Right lobe of liver (tissue), 6 donors: Measurements from ENCODE around the gene ESRRB. TPM values are rescaled to one million over a fixed set of nuclear protein-coding genes. Genes with fewer than 3 reads are reported as not detected.

Source experiments
- ATAC-seq, 4 donors: fragments of 200-7000 bp; cut with Tn5 transposase; one replicate each; pipeline ENCODE4 v1.9.1; 2020; ENCODE audit warnings: mild to moderate bottlenecking in 4 of 4, moderate library complexity in 4 of 4
- DNase-seq, 3 donors: peaks; one replicate each; pipeline ENCODE4 v3.0.0-alpha.2; 2020
- H3K27ac ChIP-seq, 3 donors: fragments of 200-600 bp; one replicate each; pipeline ENCODE4 v1.8.0; 2022
- H3K27me3 ChIP-seq, 2 donors: fragments of 200-600 bp; one replicate each; pipeline ENCODE4 v1.8.0; 2022
- H3K36me3 ChIP-seq, 4 donors: fragments of 200-600 bp; sonication (generic) in 1 of 4; one replicate each; pipeline versions ENCODE4 v1.5.1 to v1.8.0; 2017 to 2022; ENCODE audit warnings: control low read depth in 1 of 4
- H3K4me1 ChIP-seq, 4 donors: fragments of 200-600 bp; sonication (generic) in 1 of 4; one replicate each; pipeline versions ENCODE4 v1.5.1 to v1.8.0; 2017 to 2022; ENCODE audit warnings: control low read depth in 1 of 4
- H3K4me3 ChIP-seq, 3 donors: fragments of 200-600 bp; one replicate each; pipeline ENCODE4 v1.8.0; 2022
- H3K9me3 ChIP-seq, 4 donors: fragments of 200-600 bp; sonication (generic) in 1 of 4; one replicate each; pipeline versions ENCODE4 v1.5.1 to v1.8.0; 2017 to 2022; ENCODE audit warnings: control low read depth in 1 of 4
- POLR2A ChIP-seq: fragments of 450-650 bp; IDR thresholded peaks from one replicate; pipeline ENCODE4 v1.6.1; 2017; ENCODE audit warnings: antibody characterized with exemption, mild to moderate bottlenecking
- WGBS: methylation state at CpG from one replicate; pipeline ENCODE4 v1.1.6; 2018; ENCODE audit warnings: low coverage, low lambda C conversion rate; ENCODE audit not compliant: insufficient coverage; ENCODE audit errors: missing lambda C conversion rate; 5-methylcytosine and 5-hydroxymethylcytosine counted together
- intact Hi-C, 2 donors: fragments of 100-400 bp; cut with DNase I; formaldehyde crosslinking; loops; one replicate each; pipeline versions ENCODE4 v1.11.2 to v1.14.1; 2022
- total RNA-seq, 6 experiments: library from RNA; depleted of rRNA in 2 of 6; stranded (reverse); fragments of >200 nt in 2 of 6; fragmentation: NEBNext Ultra II Directional in 3 of 6; extraction: Animal tissue kit (Norgen Biotek cat#: 25700) in 3 of 6; gene quantifications; one replicate each; pipeline versions ENCODE4 v1.1.0 to v1.2.4, GENCODE V29; 2016 to 2023
- TF ChIP-seq, protein P1 (sequence below), 4 donors: fragments of 200-600 bp in 3 of 4; fragments of 450-650 bp in 1 of 4; IDR thresholded peaks; one replicate each; pipeline versions ENCODE4 v1.5.1 to v1.8.0; 2016 to 2022; ENCODE audit warnings: antibody characterized with exemption in 4 of 4, mild to moderate bottlenecking in 2 of 4
- donor health status: DM: no; HTN: yes; CAD: no.
- donor health status: DM: no; HTN: no; CAD: no.
- donor health status: DM: no; HTN: no; CAD: no.
- donor health status: DM: no; HTN: yes; CAD: no.
- donor health status: DM: no; HTN: yes; CAD: no.

ESRRB gene
- total RNA-seq, 6 experiments from 2014 or later: 0.16 to 0.26 (median 0.17) TPM; not detected in 3

DNA sequence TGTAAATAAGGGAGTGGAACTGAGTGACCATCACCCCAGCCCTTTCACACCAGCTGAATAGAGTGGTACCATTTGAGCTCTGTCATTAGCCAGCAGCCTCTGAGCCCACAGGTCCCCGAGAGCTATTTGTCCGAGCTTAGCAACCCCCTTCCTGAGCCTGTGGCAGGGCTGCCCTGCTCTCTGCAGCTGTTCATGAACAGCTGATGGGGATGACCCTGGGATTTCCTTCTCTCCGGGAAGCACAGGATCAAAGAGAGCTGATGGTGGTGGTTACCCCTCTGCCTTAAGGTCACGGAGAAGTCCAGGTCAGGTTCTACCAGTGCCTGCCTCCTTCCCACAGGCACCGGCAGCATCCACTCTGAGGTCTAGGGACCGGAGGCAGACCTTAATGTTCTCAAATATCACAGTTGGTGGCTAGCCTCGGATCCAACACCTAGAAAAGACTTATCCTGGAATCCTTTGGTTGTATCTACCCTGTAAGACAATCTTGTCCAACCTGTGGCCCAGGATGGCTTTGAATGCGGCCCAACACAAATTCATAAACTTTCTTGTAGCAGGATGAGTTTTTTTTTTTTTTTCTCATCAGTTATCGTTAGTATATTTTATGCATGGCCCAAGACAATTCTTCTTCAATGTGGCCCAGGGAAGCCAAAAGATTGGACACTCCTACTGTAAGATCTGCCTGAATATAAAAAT, 81.1 kb downstream of the ESRRB start:
- H3K36me3 ChIP-seq: no peaks in the 10 kb centered on the region
- intact Hi-C loops: no loop called here
- H3K27me3 ChIP-seq: no peaks in the 10 kb centered on the region
- H3K27ac ChIP-seq: no peak overlapping the region
- TF ChIP-seq, protein P1, sequence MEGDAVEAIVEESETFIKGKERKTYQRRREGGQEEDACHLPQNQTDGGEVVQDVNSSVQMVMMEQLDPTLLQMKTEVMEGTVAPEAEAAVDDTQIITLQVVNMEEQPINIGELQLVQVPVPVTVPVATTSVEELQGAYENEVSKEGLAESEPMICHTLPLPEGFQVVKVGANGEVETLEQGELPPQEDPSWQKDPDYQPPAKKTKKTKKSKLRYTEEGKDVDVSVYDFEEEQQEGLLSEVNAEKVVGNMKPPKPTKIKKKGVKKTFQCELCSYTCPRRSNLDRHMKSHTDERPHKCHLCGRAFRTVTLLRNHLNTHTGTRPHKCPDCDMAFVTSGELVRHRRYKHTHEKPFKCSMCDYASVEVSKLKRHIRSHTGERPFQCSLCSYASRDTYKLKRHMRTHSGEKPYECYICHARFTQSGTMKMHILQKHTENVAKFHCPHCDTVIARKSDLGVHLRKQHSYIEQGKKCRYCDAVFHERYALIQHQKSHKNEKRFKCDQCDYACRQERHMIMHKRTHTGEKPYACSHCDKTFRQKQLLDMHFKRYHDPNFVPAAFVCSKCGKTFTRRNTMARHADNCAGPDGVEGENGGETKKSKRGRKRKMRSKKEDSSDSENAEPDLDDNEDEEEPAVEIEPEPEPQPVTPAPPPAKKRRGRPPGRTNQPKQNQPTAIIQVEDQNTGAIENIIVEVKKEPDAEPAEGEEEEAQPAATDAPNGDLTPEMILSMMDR (IDR thresholded peaks at IDR 0.05): no peak
- TF ChIP-seq POLR2A: no peak
- WGBS: 72% methylated on average over 2 of the region's 9 CpGs
- no peaks in the 10 kb centered on the region for H3K4me1 ChIP-seq
- DNase-seq (no peak), ATAC-seq (no peak)
- no peaks in the 10 kb centered on the region for H3K9me3 ChIP-seq
- no peak overlapping the region for H3K4me3 ChIP-seq

GRCh38 chr14:76457841-76458240, 81.9 kb downstream of the ESRRB start:
- DNase-seq: no peak
- H3K4me3 ChIP-seq: no peak overlapping the region
- no peaks in the 10 kb centered on the region for H3K36me3 ChIP-seq
- no peaks in the 10 kb centered on the region for H3K27me3 ChIP-seq
- H3K4me1 ChIP-seq: no peaks in the 10 kb centered on the region
- H3K9me3 ChIP-seq: no peaks in the 10 kb centered on the region
- no peak overlapping the region for H3K27ac ChIP-seq
- intact Hi-C loops: no loop called here
- no peak for TF ChIP-seq POLR2A
- TF ChIP-seq, protein P1 (IDR thresholded peaks at IDR 0.05): no peak
- 79% methylated on average over 3 of the region's 5 CpGs for WGBS
- no peak for ATAC-seq

GRCh38 chr14:76461886-76462285, 85.9 kb downstream of the ESRRB start:
- no peak for TF ChIP-seq POLR2A
- TF ChIP-seq, protein P1 (IDR thresholded peaks at IDR 0.05): no peak
- ATAC-seq (no peak), DNase-seq (no peak)
- Histone ChIP-seq H3K4me3 (no peak overlapping the region), H3K36me3 (no peaks in the 10 kb centered on the region), H3K9me3 (no peaks in the 10 kb centered on the region), H3K27me3 (no peaks in the 10 kb centered on the region), H3K27ac (no peak overlapping the region), H3K4me1 (no peaks in the 10 kb centered on the region)
- intact Hi-C loops: no loop called here
- WGBS: 89% methylated on average over 3 of the region's 4 CpGs

DNA sequence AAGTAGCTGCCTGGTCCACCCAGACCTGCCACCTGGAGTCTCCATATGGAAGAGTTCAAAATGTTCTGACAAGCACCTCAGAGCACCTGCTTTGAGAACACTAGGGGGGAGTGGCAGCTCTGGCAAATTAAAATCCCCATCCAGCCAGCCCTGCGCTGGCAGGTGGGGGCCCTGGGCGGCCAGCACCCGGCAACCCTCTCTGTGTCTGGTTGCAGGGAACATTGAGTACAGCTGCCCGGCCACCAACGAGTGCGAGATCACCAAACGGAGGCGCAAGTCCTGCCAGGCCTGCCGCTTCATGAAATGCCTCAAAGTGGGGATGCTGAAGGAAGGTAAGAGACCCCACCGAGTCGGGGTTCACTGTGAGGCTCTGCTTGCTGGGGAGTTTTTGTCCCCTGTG, 86.4 kb downstream of the ESRRB start:
- H3K9me3 ChIP-seq: no peaks in the 10 kb centered on the region
- no peak overlapping the region for H3K27ac ChIP-seq
- TF ChIP-seq, protein P1 (IDR thresholded peaks at IDR 0.05): no peak
- no peak for TF ChIP-seq POLR2A
- no CpG with 5 or more reads among the region's 11 CpGs for WGBS
- ATAC-seq (no peak), DNase-seq (no peak)
- H3K4me1 ChIP-seq: no peaks in the 10 kb centered on the region
- no peaks in the 10 kb centered on the region for H3K27me3 ChIP-seq
- no peak overlapping the region for H3K4me3 ChIP-seq
- intact Hi-C loops: no loop called here
- H3K36me3 ChIP-seq: no peaks in the 10 kb centered on the region

DNA sequence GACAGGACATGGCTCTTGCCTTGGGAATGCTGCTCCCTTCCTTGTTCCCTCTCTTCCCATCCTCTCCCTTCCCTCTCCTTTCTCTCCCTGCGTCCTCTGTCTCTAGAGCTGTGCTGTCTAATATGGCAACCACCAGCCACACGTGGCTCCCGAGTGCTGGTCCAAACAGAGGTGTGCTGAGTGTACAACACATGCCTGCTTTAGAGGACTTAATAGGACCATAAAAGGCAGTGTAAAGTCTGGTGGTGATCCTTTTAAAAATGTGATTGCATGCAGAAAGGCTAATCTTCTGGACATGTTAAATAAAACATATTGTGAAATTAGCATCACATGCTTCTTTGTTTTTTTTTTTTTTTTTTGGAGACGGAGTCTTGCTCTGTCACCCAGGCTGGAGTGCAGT, 87.2 kb downstream of the ESRRB start:
- 73% methylated on average over 4 of the region's 4 CpGs for WGBS
- Histone ChIP-seq H3K27me3 (no peaks in the 10 kb centered on the region), H3K36me3 (no peaks in the 10 kb centered on the region), H3K4me1 (no peaks in the 10 kb centered on the region), H3K27ac (no peak overlapping the region), H3K4me3 (no peak overlapping the region), H3K9me3 (no peaks in the 10 kb centered on the region)
- DNase-seq (no peak), ATAC-seq (no peak)
- no peak for TF ChIP-seq POLR2A
- TF ChIP-seq, protein P1 (IDR thresholded peaks at IDR 0.05): no peak
- intact Hi-C loops: no loop called here
